GM04504 (cell line): ENCODE results near the gene CDC42EP5.
"Not testable (repeated sequence)": the region's sequence is repeated elsewhere in the genome, so short reads cannot be mapped to it uniquely, and the experiment has no call there.

Source experiments
- DNase-seq: peaks from one replicate; pipeline ENCODE4 v3.0.0-alpha.2; 2012; ENCODE audit warnings: low read depth

CDC42EP5 gene

DNA sequence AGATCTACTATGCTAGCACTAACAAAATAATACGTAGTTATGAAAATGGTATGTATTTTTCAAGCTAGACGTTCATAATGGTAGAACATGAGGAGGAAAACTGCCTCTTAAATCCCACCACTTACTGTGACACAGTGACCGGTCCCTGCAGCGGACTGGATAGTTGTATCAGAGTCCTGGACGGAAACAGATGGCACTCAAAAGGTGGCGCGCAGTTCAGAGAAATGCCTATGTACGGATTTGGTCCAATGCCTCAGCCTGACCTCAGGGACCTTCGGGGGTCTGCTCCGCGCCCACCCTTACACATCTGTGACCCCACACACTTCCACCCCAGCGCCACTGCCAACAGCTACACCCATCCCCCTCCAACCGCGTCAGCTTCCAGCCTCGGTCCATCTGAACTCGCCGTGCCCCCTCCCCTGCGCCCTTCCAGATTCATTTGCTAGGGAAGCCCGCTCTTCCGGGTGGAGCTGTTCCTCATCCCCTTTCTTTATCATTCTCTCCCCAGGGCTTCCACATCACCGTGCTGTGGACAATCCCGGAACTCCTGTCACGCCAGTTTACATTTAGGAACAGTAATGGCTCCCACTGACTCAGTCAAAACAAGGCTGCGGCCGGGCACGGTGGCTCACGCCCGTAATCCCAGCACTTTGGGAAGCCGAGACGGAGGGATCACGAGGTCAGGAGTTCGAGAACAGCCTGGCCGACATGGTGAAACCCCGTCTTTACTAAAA, 24.9 kb downstream of the CDC42EP5 start:
- peak; percentile 17 for DNase-seq

DNA sequence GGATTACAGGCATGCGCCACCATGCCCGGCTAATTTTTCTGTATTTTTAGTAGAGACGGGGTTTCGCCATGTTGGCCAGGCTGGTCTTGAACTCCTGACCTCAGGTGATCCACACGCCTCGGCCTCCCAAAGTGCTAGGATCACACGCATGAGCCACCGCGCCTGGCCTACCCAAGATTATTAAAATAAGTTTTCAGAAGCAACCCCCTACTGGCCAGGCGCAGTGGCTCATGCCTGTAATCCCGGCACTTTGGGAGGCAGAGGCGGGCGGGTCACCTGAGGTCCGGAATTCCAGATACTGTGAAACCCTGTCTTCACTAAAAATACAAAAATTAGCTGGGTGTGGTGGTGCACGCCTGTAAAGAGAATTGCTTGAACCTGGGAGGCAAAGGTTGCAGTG, 26.7 kb downstream of the CDC42EP5 start:
- DNase-seq, result not testable (repeated sequence)

DNA sequence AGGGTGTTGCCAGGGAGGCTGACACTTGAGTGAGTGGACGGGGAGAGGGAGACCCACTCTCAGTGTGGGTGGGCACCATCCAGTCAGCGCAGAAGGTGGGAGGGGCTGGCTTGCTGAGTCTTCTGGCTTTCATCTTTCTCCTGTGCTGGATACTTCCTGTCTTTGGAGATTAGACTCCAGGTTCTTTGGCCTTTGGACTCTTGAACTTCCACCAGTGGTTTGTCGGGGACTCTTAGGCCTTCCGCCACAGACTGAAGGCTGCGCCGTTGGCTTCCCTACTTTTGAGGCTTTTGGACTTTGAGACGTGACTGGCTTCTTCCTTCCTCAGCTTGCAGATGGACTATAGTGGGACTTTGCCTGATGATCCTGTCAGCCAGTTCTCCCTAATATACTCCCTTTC, 28.4 kb downstream of the CDC42EP5 start:
- no peak for DNase-seq

- no peak for DNase-seq
Observed at GRCh38 chr19:54440641-54441040, 32.5 kb downstream of the CDC42EP5 start.

DNA sequence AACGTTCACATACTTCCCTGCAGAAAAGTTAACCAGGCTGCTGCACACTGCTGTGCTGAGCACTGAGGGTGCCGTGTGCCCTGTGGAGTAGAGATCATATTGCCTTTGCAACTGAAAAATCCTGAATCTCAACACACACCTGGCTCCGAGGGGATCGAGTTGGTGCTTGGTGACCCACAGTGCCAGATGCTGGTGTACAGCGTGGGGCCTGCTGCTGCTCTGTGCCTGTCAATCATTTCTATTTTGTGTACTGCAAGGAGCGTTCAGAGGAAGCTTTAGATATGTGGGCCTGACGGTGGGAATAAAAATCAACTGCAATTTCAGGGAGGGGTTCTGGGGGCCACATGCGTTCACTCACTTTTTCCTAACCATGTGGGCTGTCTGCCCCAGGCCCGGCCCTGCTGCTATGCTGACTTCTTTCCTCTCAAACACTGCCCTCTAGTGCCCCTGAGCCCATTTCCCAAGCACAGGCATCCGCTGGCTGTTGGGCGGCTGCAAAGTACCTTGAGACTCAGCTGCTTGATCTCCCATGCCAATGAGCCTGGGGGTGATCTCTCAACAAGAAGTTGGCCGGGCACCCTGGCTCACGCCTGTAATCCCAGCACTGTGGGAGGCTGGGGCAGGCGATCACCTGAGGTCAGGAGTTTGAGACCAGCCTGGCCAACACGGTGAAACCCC, 33.8 kb downstream of the CDC42EP5 start:
- DNase-seq, result no peak

DNA sequence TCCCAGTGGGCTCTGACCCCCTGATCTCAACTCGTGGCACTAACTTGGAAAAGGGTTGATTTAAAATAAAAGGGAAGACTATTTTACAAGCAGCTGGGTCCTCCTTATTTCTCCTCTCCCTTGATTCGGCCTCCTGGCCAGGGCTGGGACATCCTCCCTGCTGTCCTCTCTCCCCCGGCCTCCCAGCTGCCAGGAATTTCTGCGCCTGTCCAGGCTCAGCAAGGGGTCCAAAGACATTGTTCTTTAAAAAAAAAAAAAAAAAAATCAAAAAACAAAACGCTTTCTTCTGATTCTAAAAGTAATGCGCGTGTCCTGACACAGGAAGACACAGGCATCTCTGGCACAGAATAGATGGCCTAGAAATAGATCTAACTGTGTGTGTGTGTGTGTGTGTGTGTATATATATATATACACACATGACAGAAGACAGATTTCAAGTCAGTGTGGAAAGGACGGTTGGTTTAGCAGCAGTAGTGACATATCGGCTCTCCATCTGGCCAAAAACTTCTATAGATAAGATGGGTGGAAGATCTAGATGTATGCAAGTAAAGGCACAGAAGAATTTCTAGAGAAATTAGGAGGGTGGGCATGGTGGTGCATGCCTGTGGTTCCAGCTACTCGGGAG, 36.4 kb downstream of the CDC42EP5 start:
- DNase-seq, result no peak

- DNase-seq, result no peak
Observed at GRCh38 chr19:54436031-54436523, 37.0 kb downstream of the CDC42EP5 start.

- DNase-seq, result no peak
Observed at GRCh38 chr19:54435551-54436016, 37.5 kb downstream of the CDC42EP5 start.

GRCh38 chr19:54434873-54435214, 38.3 kb downstream of the CDC42EP5 start:
- no peak for DNase-seq

DNA sequence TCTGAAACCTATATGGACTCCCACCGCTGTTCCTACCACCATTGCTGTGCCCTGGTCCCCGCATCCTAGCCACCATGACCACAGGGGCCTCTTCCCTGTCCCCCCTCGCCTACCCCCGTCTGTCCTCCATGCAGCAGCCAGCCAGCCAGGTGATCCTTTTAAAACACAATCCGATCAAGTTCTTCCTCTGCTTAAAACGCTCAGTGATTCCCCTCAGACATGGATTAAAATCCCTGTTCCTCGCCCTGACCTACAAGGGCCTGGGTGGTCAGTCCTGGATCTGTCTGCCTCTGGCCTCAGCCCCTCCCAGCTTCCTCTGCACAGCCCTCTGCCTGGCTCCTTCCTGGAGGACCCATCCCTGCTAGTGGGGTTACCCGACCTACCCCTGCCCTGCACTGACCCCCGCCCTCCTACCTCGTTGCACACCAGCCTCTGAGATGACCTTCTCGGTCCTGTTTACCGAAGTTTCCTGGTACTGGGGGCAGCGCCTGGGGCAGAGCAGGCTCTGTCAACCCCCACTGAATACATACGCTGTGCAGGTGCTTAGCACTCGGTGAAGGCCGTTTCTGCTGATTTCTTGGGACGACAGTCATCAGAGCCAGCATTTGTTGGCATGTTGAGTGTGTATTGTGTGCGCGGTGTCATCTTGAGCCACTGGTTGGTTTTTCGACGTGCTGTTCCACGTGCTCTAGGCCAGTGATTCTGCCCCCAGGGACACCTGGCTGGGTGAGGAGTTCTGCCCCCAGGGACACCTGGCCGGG, 38.8 kb downstream of the CDC42EP5 start:
- no peak for DNase-seq

DNA sequence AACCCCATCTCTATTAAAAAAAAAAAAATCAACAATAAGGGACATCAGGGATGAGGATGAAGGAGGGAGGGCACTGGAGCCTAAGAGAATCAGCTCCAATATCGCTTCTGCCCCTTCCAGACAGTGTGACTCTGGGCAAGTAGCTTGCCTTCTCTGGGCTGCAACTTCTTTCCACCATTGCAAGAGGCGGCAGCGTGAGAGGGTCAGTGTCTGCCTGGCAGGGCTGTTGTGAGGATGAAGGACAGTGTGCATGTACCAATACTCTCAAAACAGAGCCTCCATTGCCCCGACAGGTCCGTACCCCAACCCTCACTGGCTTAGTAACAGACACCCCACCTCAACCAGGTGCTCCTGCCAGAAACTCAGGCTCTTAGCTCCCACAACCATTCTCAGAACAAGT, 39.4 kb downstream of the CDC42EP5 start:
- no peak for DNase-seq

DNA sequence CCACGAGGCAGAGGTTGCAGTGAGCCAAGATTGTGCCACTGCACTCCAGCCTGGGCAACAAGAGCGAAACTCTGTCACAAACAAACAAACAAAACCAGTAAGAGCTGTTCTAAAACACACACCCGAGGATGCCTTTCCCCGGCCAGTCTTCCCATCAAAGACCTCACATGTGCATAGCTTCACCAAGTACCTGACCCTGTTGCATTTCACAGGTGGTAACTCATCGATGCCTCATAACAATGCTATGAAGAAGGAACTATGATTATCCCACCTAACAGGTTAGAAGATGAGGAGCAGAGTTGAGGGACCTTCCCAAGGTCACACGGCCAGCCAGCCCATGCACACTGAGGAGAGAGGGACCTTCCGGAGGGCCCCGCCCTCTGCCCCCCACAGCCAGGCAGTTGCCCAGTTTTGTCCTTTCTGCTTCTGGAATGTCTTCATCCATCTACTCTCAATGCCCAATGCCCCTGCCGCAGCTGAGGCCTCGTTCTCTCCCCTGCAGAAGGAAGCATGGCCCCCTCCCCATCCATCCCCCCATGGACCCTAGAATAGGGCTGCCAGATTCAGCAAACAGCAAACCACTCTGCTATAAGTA, 40.9 kb downstream of the CDC42EP5 start:
- DNase-seq, result no peak

GRCh38 chr19:54431255-54431838, 41.7 kb downstream of the CDC42EP5 start:
- DNase-seq, result no peak

- no peak for DNase-seq
Observed at GRCh38 chr19:54430306-54431254, 42.5 kb downstream of the CDC42EP5 start.

- DNase-seq, result no peak
Observed at GRCh38 chr19:54429545-54430227, 43.4 kb downstream of the CDC42EP5 start.

GRCh38 chr19:54429176-54429495, 44.0 kb downstream of the CDC42EP5 start:
- no peak for DNase-seq

GRCh38 chr19:54428323-54429175, 44.5 kb downstream of the CDC42EP5 start:
- no peak for DNase-seq

- DNase-seq, result no peak
Observed at GRCh38 chr19:54427586-54427985, 45.5 kb downstream of the CDC42EP5 start.
